A673 (cell line): Measurements from ENCODE around the gene HSD17B14.

Experiments used
- CTCF ChIP-seq: fragments of 300-800, 200-600 bp; sonication (generic); conservative IDR thresholded peaks from 2 replicates; pipeline ENCODE4 v1.5.1; 2017; ENCODE audit warnings: low read depth, mild to moderate bottlenecking, antibody characterized with exemption, low read length, moderate library complexity, mixed read lengths
- EZH2 ChIP-seq: fragments of 200-600 bp; sonication (generic); IDR thresholded peaks from 2 replicates; pipeline ENCODE4 v1.6.1; 2017; ENCODE audit warnings: borderline replicate concordance, low read depth, mild to moderate bottlenecking, mixed read lengths, antibody characterized with exemption, low read length; ENCODE audit not compliant: poor library complexity, severe bottlenecking

- TF ChIP-seq CTCF (no peak), EZH2 (no peak)
Observed at GRCh38 chr19:48780631-48781391, 55.5 kb downstream of the HSD17B14 start.
